NCI-H187 (cell line): Measurements from ENCODE around the gene MRPL48.

ENCODE experiments used
- DNase-seq, 2 experiments: peaks; one replicate each; lab custom pipeline; 2025; lab: John Stamatoyannopoulos, UW

MRPL48 gene

GRCh38 chr11:73893041-73893440 is 105.4 kb downstream of the MRPL48 start:
- DNase-seq, result no peak

GRCh38 chr11:73894725-73895335 is 107.2 kb downstream of the MRPL48 start:
- no peak for DNase-seq

- no peak for DNase-seq
Measured at GRCh38 chr11:73902303-73902702, 114.6 kb downstream of the MRPL48 start.

GRCh38 chr11:73907191-73907590 is 119.5 kb downstream of the MRPL48 start:
- DNase-seq, result no peak

GRCh38 chr11:73912026-73912425 is 124.4 kb downstream of the MRPL48 start:
- no peak for DNase-seq

- DNase-seq, result no peak
Measured at GRCh38 chr11:73913472-73913871, 125.8 kb downstream of the MRPL48 start.

GRCh38 chr11:73914284-73914683 is 126.6 kb downstream of the MRPL48 start:
- no peak for DNase-seq
